CD4-positive, alpha-beta memory T cell (primary cell): ENCODE results near the gene METTL24. TPM values are rescaled to one million over a fixed set of nuclear protein-coding genes. Genes with fewer than 3 reads are reported as not detected.

Experiments used
- CTCF ChIA-PET: fragments of 350-600 bp; sonication (Branson Sonifier 250); formaldehyde crosslinking; loops from one replicate; lab custom pipeline; 2021; ENCODE audit warnings: inconsistent platforms; ENCODE audit not compliant: partially characterized antibody; lab: Charles Lee
- POLR2A ChIA-PET: fragments of 350-600 bp; sonication (Branson Sonifier 250); formaldehyde crosslinking; loops from one replicate; lab custom pipeline; 2021; ENCODE audit not compliant: partially characterized antibody; lab: Charles Lee
- DNase-seq, 5 donors: peaks; one replicate each; pipeline versions ENCODE4 v3.0.0 to v3.0.0-alpha.2; 2020 to 2022; ENCODE audit warnings: mixed read lengths in 1 of 5
- H3K27ac ChIP-seq: one replicate; pipeline ENCODE4 v1.7.0; 2013; ENCODE audit warnings: low read depth, low read length
- H3K27me3 ChIP-seq: 2 replicates; pipeline ENCODE4 v1.7.0; 2013; ENCODE audit warnings: mild to moderate bottlenecking, low read length, moderate library complexity; ENCODE audit not compliant: insufficient read depth
- H3K36me3 ChIP-seq: 2 replicates; pipeline ENCODE4 v1.7.0; 2013; ENCODE audit warnings: mild to moderate bottlenecking, low read length, moderate library complexity; ENCODE audit not compliant: insufficient read depth
- H3K4me1 ChIP-seq: 2 replicates; pipeline ENCODE4 v1.7.0; 2013; ENCODE audit warnings: mild to moderate bottlenecking, low read length, moderate library complexity; ENCODE audit not compliant: insufficient read depth
- H3K4me3 ChIP-seq, 2 donors: one replicate each; pipeline ENCODE4 v1.7.0; 2013; ENCODE audit warnings: low read length in 2 of 2, mild to moderate bottlenecking in 1 of 2
- H3K9me3 ChIP-seq, 2 donors: one replicate each; pipeline ENCODE4 v1.7.0; 2013; ENCODE audit warnings: low read length in 2 of 2, control low read depth in 1 of 2; ENCODE audit not compliant: control insufficient read depth in 1 of 2
- H3K27ac Mint-ChIP-seq, 7 donors: one replicate each; pipeline ENCODE4 v1.8.0; 2020 to 2021; ENCODE audit warnings: mixed read lengths in 7 of 7, mild to moderate bottlenecking in 6 of 7, inconsistent platforms in 3 of 7, moderate library complexity in 3 of 7
- H3K27me3 Mint-ChIP-seq, 2 donors: one replicate each; pipeline ENCODE4 v1.8.0; 2020 to 2021; ENCODE audit warnings: mixed read lengths in 2 of 2
- H3K36me3 Mint-ChIP-seq, 2 donors: one replicate each; pipeline ENCODE4 v1.8.0; 2020 to 2021; ENCODE audit warnings: mixed read lengths in 2 of 2, inconsistent platforms in 1 of 2, mild to moderate bottlenecking in 1 of 2
- H3K4me1 Mint-ChIP-seq, 4 donors: one replicate each; pipeline ENCODE4 v1.8.0; 2020 to 2021; ENCODE audit warnings: mixed read lengths in 4 of 4, mild to moderate bottlenecking in 1 of 4
- H3K4me3 Mint-ChIP-seq, 8 donors: one replicate each; pipeline ENCODE4 v1.8.0; 2020 to 2021; ENCODE audit warnings: mixed read lengths in 8 of 8, mild to moderate bottlenecking in 7 of 8, moderate library complexity in 6 of 8, inconsistent platforms in 3 of 8
- H3K9me3 Mint-ChIP-seq, 8 donors: one replicate each; pipeline ENCODE4 v1.8.0; 2020 to 2021; ENCODE audit warnings: mixed read lengths in 8 of 8, mild to moderate bottlenecking in 5 of 8, inconsistent platforms in 3 of 8, moderate library complexity in 1 of 8
- intact Hi-C: fragments of 100-400 bp; cut with micrococcal nuclease; formaldehyde crosslinking; loops from one replicate; pipeline ENCODE4 v1.15.1; 2023
- polyA plus RNA-seq, 2 donors: library from polyadenylated mRNA; unstranded; fragments of 300-500 nt; fragmentation: Illumina TruSeq; gene quantifications; one replicate each; pipeline ENCODE4 v1.2.3, GENCODE V29; 2021
- total RNA-seq, 2 experiments: library from RNA; stranded (reverse); gene quantifications; one replicate each; pipeline ENCODE4 v1.2.3, GENCODE V29; 2021

Gene METTL24
- total and polyA plus RNA-seq, 4 experiments from 2014 or later, result 0.29 to 0.69 (median 0.39) TPM; not detected in 1

- DNase-seq, result no peak
- CTCF ChIA-PET, result no interaction called here
- no peaks in the 10 kb centered on the region for H3K27me3 ChIP-seq
- POLR2A ChIA-PET, result interaction anchor here (0.6 kb wide), 1 partner anchor 52 kb away, joined by 3 read pairs; the partner anchor contains the start of gene CDC40
- H3K9me3 ChIP-seq, result no peaks in the 10 kb centered on the region
- no peak overlapping the region for H3K27ac ChIP-seq
- no peak overlapping the region for H3K4me3 ChIP-seq
- Mint-ChIP-seq H3K4me1 (peaks cover 7 to 12% (median 8%) of the 10 kb centered on the region in 4 donors), H3K4me3 (no peak overlapping the region), H3K27me3 (no peaks in the 10 kb centered on the region), H3K36me3 (peaks cover 42% of the 10 kb centered on the region in 2 donors), H3K27ac (no peak overlapping the region), H3K9me3 (no peaks in the 10 kb centered on the region)
- peaks cover 8% of the 10 kb centered on the region for H3K36me3 ChIP-seq
- intact Hi-C loops, result no loop called here
- peaks cover 7% of the 10 kb centered on the region for H3K4me1 ChIP-seq
Measured at GRCh38 chr6:110232450-110232849, 125.7 kb downstream of the METTL24 start.

- no peaks in the 10 kb centered on the region for H3K4me1 ChIP-seq
- peaks cover 23% of the 10 kb centered on the region for H3K36me3 ChIP-seq
- H3K27me3 ChIP-seq, result no peaks in the 10 kb centered on the region
- Mint-ChIP-seq H3K4me1 (peaks cover 0 to 2% (median 0%) of the 10 kb centered on the region in 4 donors), H3K36me3 (peaks cover 48 to 69% of the 10 kb centered on the region in 2 donors), H3K4me3 (no peak overlapping the region), H3K9me3 (no peaks in the 10 kb centered on the region), H3K27me3 (no peaks in the 10 kb centered on the region), H3K27ac (no peak overlapping the region)
- no peak overlapping the region for H3K4me3 ChIP-seq
- no peak overlapping the region for H3K27ac ChIP-seq
- H3K9me3 ChIP-seq, result no peaks in the 10 kb centered on the region
- intact Hi-C loops, result no loop called here
- ChIA-PET POLR2A (no interaction called here), CTCF (no interaction called here)
- no peak for DNase-seq
Measured at GRCh38 chr6:110226261-110226660, 131.9 kb downstream of the METTL24 start.

- H3K9me3 ChIP-seq, result no peaks in the 10 kb centered on the region
- Mint-ChIP-seq H3K4me3 (no peak overlapping the region), H3K27me3 (no peaks in the 10 kb centered on the region), H3K27ac (no peak overlapping the region), H3K4me1 (peaks cover 0 to 2% (median 0%) of the 10 kb centered on the region in 4 donors), H3K9me3 (no peaks in the 10 kb centered on the region), H3K36me3 (peaks cover 61 to 80% of the 10 kb centered on the region in 2 donors)
- no peak overlapping the region for H3K4me3 ChIP-seq
- DNase-seq, result no peak
- CTCF ChIA-PET, result no interaction called here
- POLR2A ChIA-PET, result no interaction called here
- intact Hi-C loops, result no loop called here
- no peak overlapping the region for H3K27ac ChIP-seq
- peaks cover 45% of the 10 kb centered on the region for H3K36me3 ChIP-seq
- no peaks in the 10 kb centered on the region for H3K4me1 ChIP-seq
- no peaks in the 10 kb centered on the region for H3K27me3 ChIP-seq
Measured at GRCh38 chr6:110221738-110222137, 136.4 kb downstream of the METTL24 start.

GRCh38 chr6:110217266-110217665 is 140.9 kb downstream of the METTL24 start:
- no peak overlapping the region for H3K27ac ChIP-seq
- no peak for DNase-seq
- no peaks in the 10 kb centered on the region for H3K27me3 ChIP-seq
- ChIA-PET CTCF (interaction anchor here (1.1 kb wide), 1 partner anchor 10 kb away, joined by 4 read pairs; no protein-coding TSS in a partner anchor), POLR2A (no interaction called here)
- H3K36me3 ChIP-seq, result peaks cover 60% of the 10 kb centered on the region
- Mint-ChIP-seq H3K4me3 (no peak overlapping the region), H3K36me3 (peaks cover 61 to 87% of the 10 kb centered on the region in 2 donors), H3K27ac (no peak overlapping the region), H3K4me1 (no peaks in the 10 kb centered on the region), H3K9me3 (no peaks in the 10 kb centered on the region), H3K27me3 (no peaks in the 10 kb centered on the region)
- no peak overlapping the region for H3K4me3 ChIP-seq
- intact Hi-C loops, result no loop called here
- H3K4me1 ChIP-seq, result no peaks in the 10 kb centered on the region
- no peaks in the 10 kb centered on the region for H3K9me3 ChIP-seq

GRCh38 chr6:110216140-110216539 is 142.0 kb downstream of the METTL24 start:
- Mint-ChIP-seq H3K9me3 (no peaks in the 10 kb centered on the region), H3K36me3 (peaks cover 66 to 86% of the 10 kb centered on the region in 2 donors), H3K27me3 (no peaks in the 10 kb centered on the region), H3K27ac (no peak overlapping the region), H3K4me3 (no peak overlapping the region), H3K4me1 (no peaks in the 10 kb centered on the region)
- intact Hi-C loops, result no loop called here
- Histone ChIP-seq H3K27me3 (no peaks in the 10 kb centered on the region), H3K27ac (no peak overlapping the region), H3K36me3 (peaks cover 68% of the 10 kb centered on the region), H3K4me3 (no peak overlapping the region), H3K4me1 (no peaks in the 10 kb centered on the region), H3K9me3 (no peaks in the 10 kb centered on the region)
- no peak for DNase-seq
- ChIA-PET POLR2A (no interaction called here), CTCF (interaction anchor here (1.1 to 1.3 kb wide), 2 partner anchors 9 to 38 kb away, joined by 4 read pairs; no protein-coding TSS in a partner anchor)

GRCh38 chr6:110214338-110214737 is 143.8 kb downstream of the METTL24 start:
- H3K4me3 ChIP-seq, result no peak overlapping the region
- no peaks in the 10 kb centered on the region for H3K27me3 Mint-ChIP-seq
- H3K36me3 ChIP-seq, result peaks cover 62% of the 10 kb centered on the region
- H3K4me3 Mint-ChIP-seq, result no peak overlapping the region
- H3K27ac ChIP-seq, result no peak overlapping the region
- no peaks in the 10 kb centered on the region for H3K9me3 ChIP-seq
- H3K36me3 Mint-ChIP-seq, result peaks cover 60 to 83% of the 10 kb centered on the region in 2 donors
- ChIA-PET POLR2A (no interaction called here), CTCF (no interaction called here)
- H3K27ac Mint-ChIP-seq, result no peak overlapping the region
- no peak for DNase-seq
- intact Hi-C loops, result no loop called here
- no peaks in the 10 kb centered on the region for H3K27me3 ChIP-seq
- H3K9me3 Mint-ChIP-seq, result no peaks in the 10 kb centered on the region
- no peaks in the 10 kb centered on the region for H3K4me1 ChIP-seq
- no peaks in the 10 kb centered on the region for H3K4me1 Mint-ChIP-seq

- H3K27me3 ChIP-seq, result no peaks in the 10 kb centered on the region
- no peak for DNase-seq
- Mint-ChIP-seq H3K36me3 (peaks cover 50 to 73% of the 10 kb centered on the region in 2 donors), H3K27me3 (no peaks in the 10 kb centered on the region), H3K4me1 (no peaks in the 10 kb centered on the region), H3K4me3 (no peak overlapping the region), H3K27ac (peak overlapping the region in 1 of 7 donors; percentile 4), H3K9me3 (no peaks in the 10 kb centered on the region)
- peaks cover 52% of the 10 kb centered on the region for H3K36me3 ChIP-seq
- H3K4me3 ChIP-seq, result no peak overlapping the region
- ChIA-PET POLR2A (no interaction called here), CTCF (no interaction called here)
- no peaks in the 10 kb centered on the region for H3K4me1 ChIP-seq
- intact Hi-C loops, result no loop called here
- no peak overlapping the region for H3K27ac ChIP-seq
- no peaks in the 10 kb centered on the region for H3K9me3 ChIP-seq
Measured at GRCh38 chr6:110211753-110212152, 146.4 kb downstream of the METTL24 start.
